Fibroblast of the aortic adventitia (primary cell): ENCODE results near the gene OXER1. TPM values are rescaled to one million over a fixed set of nuclear protein-coding genes. Genes with fewer than 3 reads are reported as not detected.
A peak's percentile ranks its signal among the peaks of the same experiment; 100 is the strongest.

Source experiments
- DNase-seq: peaks from one replicate; pipeline ENCODE4 v3.0.0-alpha.2; 2010; ENCODE audit warnings: low read depth
- H3K4me3 ChIP-seq: 2 replicates; pipeline ENCODE4 v1.5.1; 2011; ENCODE audit warnings: low read depth, mild to moderate bottlenecking, control low read depth, low read length, moderate library complexity
- total RNA-seq: library from RNA; depleted of rRNA; stranded (reverse); fragments of >200 nt; gene quantifications from 2 replicates; pipeline ENCODE4 v1.2.3, GENCODE V29; 2012; ENCODE audit warnings: low replicate concordance
- TF ChIP-seq, protein P1 (sequence below): IDR thresholded peaks from 2 replicates; pipeline ENCODE4 v1.5.1; 2011; ENCODE audit warnings: mild to moderate bottlenecking, low read length, control low read depth, inconsistent platforms; ENCODE audit not compliant: insufficient read depth

The OXER1 gene
- total RNA-seq, 1 donor: 0.27 TPM

DNA sequence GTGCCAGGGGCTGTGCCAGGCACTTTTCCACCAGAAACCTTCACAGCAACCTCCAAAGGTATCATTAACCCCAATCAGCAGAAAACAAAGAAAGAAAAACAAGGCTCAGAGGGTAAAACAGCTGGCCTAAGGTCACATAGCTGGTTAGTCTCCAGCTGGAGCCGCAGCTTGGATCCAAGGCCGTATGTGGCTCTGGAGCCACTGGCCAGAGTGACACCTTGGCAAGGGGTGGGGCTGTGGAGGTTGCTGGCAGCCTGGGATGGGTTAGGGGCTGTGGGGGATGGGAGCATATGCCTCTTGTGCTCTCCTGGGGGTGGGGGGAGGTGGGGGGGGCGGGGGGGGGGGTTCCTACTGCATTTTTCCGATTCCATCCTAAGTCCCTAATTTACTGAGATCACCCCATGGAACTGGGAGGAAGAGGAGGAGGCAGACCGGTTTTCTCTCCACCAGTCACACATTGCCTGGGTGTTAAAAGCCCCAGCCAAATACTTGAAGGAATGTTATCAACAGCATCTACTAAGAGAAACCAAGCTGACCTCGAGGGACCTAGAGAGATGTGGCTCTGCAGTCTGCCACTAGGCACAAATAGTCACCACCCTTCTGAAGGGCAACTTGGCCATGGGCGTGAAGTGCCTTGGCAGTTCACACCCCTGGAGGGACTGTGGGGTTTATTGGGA lies 20.4 kb upstream of the OXER1 start:
- TF ChIP-seq, protein P1, sequence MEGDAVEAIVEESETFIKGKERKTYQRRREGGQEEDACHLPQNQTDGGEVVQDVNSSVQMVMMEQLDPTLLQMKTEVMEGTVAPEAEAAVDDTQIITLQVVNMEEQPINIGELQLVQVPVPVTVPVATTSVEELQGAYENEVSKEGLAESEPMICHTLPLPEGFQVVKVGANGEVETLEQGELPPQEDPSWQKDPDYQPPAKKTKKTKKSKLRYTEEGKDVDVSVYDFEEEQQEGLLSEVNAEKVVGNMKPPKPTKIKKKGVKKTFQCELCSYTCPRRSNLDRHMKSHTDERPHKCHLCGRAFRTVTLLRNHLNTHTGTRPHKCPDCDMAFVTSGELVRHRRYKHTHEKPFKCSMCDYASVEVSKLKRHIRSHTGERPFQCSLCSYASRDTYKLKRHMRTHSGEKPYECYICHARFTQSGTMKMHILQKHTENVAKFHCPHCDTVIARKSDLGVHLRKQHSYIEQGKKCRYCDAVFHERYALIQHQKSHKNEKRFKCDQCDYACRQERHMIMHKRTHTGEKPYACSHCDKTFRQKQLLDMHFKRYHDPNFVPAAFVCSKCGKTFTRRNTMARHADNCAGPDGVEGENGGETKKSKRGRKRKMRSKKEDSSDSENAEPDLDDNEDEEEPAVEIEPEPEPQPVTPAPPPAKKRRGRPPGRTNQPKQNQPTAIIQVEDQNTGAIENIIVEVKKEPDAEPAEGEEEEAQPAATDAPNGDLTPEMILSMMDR: no peak
- H3K4me3 ChIP-seq: no peak overlapping the region
- no peak for DNase-seq

DNA sequence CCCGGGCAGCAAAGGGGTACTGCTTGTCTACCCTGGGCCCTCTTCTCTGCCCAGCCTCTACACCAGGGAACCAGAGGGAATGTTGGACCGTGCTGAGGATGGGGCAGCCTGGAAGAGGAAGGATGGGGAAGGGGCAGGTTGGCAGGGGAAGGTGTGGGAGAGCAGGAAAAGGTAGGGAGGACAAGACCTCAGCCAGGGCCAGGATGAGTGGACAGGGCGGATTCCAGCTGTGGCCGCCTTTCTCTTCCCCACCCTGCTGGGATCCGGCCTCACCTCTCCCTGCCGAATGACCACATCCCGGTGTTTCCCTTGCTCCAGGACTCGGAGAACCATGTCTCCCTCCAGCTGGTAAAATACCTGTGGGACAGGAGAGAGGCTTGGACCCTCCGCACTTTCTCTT lies 19.6 kb upstream of the OXER1 start:
- DNase-seq: no peak
- no peak overlapping the region for H3K4me3 ChIP-seq
- TF ChIP-seq, protein P1: no peak

DNA sequence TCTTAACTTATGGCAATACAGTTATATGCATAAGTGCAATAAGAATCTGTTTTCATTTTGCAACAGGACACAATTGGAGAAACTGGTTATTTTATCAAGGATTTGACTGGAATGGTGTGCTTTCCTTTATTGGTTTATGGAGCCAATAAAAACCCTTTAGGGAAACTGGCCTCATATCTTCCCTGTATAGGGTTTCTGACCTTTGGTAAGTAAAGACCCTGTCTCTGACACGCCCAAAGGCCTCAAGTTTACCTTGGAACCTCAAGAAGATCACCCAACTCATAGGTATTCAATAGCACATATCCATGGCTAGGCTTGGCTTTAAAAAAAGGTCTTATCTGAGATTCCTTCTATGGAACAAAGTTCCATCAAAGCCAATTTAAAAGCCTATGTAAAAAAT lies 17.2 kb upstream of the OXER1 start:
- no peak overlapping the region for H3K4me3 ChIP-seq
- TF ChIP-seq, protein P1: no peak
- no peak for DNase-seq

DNA sequence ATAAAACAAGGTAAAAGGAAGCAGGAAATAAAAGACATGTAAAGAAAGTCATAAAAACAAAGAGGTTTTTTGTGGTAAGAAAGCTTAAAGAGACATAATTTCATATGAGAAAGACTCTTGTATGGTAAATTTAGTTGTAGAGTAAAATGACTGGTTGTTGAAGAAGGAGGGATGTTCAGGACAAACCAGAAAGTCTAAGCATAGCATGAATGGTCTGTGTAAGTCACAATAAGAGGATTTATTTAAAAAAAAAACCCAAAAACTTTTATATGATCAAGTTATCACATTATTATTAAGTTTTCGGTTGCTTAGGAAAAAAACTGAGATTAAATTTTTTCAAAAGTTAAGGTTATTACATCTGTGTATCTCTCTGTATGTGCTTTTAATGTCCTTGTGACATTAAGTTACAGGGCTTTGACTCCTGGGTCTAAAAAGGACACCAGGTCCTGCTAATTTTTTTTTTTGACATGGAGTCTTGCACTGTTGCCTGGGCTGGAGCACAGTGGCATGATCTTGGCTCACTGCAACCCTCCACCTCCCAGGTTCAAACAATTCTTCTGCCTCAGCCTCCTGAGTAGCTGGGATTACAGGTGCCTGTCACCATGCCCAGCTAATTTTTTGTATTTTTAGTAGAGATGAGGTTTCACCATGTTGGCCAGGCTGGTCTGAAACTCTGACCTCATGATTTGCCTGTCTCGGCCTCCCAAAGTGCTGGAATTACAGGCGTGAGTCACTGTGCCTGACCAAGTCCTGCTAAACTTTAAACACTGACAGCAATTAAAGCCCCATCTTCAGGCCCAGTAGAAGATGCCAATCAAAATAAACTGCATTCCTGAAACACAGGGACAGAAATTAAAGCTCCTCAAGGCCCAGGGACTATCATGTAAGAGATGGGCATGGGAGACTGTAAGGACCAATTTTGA lies 14.2 kb upstream of the OXER1 start:
- DNase-seq: peak; percentile 58
- TF ChIP-seq, protein P1: no peak
- H3K4me3 ChIP-seq: no peak overlapping the region

DNA sequence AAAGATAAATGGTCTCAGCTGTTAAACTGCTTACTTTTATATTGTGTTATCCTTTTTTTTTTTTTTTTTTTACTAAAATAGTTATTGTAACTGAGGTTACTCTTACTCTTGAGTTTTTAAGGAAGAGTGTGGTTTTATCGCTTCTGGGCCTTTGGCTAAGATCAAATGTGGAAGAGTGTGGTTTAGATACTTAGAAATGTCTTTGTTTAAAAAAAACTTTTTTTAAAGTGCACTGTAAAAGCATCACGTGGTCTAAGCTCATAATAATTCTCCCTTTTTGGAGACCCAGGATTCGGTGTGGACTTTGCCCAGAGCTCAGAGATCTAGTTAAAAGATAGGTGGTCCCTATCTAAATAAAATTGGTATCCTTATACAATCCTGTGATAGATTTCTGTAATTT lies 11.9 kb upstream of the OXER1 start:
- no peak overlapping the region for H3K4me3 ChIP-seq
- TF ChIP-seq, protein P1: no peak
- no peak for DNase-seq

DNA sequence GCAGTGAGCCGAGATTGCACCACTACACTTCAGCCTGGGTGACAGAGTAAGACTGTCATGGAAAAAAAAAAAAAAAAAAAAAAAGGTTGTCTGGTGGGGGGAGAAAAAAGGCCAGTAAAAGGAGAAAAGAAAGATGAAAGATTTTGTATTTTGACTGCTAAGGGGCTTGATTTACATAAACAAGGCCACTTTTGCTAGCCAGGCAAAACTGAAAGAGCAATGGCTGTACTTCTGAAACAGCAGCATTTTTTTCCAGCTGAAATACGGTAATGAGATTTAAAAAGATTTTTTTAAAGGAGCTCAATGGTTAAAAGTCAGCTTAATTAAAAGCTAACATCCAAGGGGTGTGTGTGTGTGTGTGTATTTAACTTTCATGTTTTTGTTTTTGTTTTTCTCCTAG lies 11.3 kb upstream of the OXER1 start:
- TF ChIP-seq, protein P1: no peak
- no peak overlapping the region for H3K4me3 ChIP-seq
- DNase-seq: no peak
